HG02870 (cell line): ENCODE results near the gene BRD3.

Experiments used
- ATAC-seq: cut with Tn5 transposase; IDR thresholded peaks from one replicate; pipeline ENCODE4 v1.9.1; 2021; ENCODE audit warnings: mild to moderate bottlenecking, moderate library complexity; ENCODE audit not compliant: unreplicated experiment

Gene BRD3

DNA sequence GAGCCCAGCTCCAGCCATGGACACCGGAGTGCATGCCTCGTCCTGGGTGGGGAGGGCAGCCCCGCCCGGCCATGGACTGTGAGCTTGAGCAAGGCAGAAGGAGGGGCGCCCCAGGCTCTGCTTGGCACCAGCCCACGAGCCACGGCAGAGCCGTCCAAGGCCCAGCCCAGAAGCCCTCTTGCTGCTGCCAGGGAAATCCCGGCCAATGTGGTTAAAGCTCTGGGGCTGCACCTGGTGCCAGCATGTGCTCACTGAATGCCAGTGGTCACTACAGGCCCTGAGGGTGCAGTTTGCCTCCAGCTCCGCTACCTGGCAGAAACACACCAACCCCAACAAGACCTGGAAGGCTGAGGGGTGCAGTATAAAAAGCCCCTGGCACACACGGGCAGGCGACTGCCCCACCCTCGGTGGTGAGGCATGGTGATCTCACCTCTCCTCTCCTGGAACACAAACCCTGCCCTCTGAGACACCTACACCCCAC lies 11.8 kb downstream of the BRD3 start:
- no peak for ATAC-seq

DNA sequence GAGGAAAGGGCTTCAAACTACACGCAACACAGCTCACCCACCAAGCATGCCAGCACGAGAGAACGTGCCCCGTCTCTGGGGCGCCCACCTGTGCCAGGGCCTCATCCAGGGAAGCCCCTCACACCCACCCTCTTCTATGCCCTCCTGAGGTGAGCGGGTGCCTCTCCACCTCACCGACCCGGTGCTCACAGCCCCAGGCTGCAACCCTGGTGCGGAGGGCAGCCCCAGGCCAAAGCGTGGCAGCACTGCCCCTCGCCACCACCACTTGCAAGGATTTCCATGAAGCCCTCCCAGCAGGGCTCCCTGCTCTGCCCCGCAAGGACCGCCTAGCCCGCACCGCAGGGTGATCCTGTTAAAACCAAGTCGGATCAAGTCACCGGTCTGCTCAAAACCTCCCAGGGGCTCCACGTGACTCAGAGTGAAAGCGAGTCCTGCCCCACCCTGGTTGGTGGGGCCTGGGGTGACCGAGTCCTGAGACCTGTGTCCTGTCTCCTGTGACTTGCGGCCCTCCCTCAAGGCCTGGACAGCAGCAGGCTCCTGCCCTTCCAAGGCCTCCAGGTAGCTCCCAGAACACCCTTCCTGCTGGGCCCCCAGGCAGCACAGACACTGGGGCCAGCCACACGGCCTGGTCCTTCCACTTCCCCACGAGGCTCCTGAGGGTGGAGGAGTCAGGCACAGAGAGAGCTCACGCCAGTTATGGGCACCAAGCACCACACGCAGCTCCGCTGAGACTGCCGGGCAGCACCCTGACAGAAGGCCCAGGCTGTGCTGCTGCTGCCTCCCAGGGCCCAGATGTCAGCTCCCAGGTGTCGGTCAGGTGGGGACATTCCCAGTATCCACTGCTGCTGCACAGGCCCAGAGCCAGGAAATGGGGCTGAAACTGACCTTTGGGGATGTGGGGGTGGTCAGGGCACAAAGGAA lies 12.7 kb downstream of the BRD3 start:
- no peak for ATAC-seq

DNA sequence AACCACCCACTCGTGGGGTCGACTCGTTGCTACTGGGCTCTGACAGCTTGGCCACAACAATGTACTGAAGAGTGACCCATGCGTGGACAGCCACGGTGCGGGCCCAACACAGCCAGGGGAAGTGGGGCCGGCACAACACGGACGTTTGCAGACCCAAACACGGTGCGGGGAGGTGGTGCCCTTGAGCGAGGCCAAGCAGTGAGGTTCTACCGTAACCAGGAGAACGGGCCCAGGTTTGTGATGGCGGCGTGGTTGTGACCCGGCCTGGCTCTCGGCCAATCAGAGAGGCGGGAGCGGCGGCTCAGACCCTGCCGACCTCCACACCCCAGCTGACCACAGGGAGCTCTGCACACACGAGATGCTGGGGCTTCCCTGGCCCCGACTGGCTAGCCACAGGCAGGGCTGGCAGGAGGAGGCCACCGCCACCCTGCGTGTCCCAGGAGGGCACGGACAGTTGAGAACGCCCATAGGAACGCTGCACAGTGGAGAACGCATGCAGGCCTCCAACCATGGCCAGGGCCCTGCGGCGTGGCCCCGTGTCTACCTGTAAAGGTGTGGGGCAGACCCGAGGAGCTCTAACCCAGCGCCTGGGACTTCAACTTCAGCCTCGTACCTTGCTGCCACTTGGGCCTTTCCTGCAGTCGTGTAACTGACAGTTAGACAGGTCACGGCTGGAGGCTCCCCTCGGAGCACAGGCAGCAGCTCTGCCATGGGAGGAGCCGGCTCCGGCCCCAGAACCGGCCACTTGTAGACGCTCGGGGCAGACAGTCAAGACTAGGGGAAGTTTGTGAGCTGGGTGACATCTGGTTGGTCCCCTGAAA lies 13.7 kb downstream of the BRD3 start:
- no peak for ATAC-seq

DNA sequence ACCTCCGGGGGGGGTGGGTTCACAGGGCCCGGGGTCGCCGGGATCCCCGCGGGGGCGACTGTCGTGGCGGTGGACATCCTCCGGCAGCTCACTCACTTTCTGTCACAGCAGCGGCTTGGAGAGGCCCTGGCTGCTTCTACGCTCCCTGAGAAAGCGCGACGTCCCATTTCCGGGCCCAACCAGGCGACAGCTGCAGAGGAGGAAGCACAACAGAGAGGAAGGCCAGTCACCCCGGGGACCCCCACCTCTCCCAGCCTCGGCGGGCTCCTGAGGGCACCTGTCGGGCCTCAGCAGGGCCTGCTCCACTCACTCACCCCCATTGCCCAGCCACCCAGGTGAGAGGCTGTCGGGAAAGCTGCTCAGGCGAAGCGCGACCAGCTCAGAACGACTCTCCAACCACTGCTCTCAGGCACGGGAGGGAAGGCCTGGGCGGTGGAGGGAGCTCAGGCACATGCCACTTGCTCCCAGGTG lies 14.4 kb downstream of the BRD3 start:
- ATAC-seq, result no peak

DNA sequence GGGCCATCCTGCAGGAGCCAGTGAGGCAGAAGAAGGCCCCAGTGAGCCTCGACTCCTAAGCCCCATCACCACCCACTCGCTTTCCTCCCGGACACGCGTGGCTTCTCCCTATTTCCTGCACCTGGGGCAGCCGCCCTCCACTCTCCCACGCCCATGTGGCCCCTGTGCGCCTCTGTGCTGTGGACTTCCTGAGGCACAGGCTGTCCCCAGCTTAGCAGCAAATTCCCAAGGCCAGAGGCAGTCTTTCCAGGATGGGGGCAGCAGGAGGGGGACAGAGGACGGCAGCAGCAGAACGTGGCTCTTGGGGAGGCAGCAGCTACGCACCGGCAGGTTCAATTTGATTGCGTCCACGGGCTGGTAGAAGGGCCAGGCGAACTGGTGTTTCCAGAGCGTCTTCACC lies 14.9 kb downstream of the BRD3 start:
- no peak for ATAC-seq

DNA sequence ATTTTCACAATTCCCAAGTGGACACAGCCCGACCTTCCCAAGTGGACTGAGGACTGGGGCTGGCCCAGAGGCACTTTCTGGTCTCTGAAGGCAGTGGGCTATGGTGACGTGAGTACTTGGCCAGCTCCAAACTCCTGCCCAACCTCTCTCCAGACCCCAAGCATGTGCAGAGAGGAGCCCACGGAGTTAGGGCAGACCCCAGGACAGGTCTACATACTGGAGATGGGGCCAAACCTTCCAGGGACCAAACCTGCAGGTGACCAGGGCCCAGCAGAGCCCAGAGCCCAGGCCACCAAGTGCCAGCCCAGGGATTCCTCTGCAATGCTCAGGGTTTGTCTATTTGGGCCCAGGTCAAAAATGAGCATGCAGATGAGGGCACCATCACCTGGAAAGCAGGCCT lies 15.3 kb downstream of the BRD3 start:
- no peak for ATAC-seq

DNA sequence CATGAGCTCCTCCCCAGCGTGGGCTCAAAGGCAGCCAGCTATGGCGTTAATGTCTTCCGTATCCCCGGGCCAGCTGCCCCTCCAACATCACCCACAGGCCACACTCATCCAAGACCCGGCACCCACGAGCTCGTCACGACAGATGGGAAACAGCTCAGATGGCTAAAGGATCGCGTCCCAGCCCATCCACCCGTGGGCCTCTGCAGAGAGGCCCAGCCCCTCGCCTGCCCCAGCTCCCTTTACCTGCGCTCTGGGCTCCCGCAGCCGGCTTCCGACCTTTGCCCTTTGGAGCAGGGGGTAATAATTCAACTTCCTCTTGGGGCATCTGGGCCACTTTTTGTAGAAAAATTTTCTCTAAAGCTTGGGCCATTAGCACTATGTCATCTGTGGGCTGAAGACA lies 16.5 kb downstream of the BRD3 start:
- no peak for ATAC-seq

DNA sequence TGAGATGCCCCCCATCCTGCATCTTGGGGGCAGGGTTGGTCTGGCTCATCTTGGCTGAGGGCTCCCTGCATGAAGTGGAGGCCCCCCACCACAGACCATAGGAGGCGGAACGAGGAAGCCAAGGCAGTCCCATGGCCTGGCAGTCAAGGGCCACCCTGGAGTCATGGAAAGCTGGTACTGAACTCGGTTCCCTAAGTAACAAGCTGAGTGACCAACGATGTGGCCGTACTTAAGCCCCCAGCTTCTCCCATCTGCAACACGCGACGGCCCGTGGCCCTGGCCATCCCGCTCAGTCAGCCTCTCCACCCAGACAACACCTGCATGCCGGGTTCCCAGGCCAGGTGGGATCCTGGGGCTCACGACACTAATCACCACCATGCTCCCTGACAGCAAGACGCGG lies 17.1 kb downstream of the BRD3 start:
- ATAC-seq, result no peak

DNA sequence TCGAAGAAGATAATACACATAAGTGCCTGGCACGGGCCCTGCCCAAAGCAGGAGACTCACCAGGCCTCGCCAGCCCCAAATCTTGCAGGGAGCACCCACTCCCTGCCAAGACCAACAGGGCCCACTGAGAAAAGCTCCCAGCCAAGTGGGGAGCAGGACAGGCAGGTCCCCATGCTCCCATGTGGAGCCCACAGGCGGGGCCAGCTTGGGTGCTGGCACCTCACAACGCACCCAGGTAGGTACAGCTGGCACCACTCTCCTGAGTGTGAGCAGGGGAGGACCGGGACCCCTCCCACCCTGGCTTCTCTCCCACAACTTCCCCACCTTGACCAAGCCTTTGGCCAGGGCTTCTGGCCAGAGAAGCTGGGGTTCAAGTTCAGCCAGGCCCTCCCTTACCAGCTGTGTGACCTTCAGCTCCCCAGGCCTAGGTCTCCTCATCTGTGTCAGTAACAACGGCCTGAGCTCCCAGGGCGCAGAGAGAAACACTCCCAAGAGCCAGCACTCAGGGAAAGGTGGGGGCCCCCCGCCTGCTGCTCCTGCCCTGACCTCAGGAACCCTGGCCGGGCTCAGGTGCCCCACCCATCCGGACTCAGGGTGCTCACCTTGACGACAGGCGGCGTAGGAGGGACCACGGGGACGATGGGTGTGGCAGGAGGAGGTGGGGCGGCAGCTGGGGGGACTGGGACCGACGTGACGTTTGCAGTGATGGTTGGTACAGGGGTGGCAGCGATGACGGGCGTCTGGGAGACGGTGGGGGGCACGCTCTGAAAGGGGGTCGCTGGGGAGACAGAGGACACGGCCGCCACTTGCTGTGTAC lies 17.8 kb downstream of the BRD3 start:
- no peak for ATAC-seq

DNA sequence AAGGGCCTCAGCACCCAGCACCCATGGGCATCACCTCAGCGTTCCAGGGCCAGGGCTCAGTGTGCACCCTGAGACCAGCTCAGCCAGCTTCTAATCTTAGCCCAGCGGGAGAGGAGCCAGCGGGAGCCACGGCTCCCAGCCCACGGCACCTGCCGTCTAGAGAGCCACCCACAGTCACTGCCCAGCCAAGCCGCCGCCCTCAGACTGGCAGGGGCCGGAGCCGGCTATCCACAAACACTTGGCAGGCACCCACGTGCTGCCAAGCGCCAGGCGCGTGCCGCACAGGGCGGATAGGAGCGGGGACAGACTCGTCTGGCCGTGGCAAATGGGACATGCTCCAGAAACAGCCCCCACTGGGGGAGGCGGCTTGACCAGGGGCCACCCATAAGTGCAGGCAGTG lies 18.6 kb downstream of the BRD3 start:
- no peak for ATAC-seq

DNA sequence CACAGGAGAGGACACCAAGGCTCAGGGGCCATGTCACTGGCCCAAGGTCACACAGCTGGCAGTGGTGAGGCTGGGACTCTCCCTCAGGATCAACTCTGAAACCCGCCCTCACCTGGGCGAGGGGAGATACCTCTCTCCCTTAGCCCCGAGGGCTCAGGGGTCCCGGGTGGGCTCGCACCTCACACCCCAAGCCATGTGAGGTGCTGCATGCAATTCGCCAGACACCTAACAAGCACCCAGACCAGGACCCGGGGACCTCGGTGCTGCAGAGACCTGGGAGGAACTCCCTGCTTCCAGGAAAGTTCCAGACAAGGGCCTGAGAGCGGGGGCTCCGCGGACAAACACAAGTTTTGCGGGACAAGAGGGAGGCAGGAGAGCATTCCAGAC lies 19.3 kb downstream of the BRD3 start:
- no peak for ATAC-seq

DNA sequence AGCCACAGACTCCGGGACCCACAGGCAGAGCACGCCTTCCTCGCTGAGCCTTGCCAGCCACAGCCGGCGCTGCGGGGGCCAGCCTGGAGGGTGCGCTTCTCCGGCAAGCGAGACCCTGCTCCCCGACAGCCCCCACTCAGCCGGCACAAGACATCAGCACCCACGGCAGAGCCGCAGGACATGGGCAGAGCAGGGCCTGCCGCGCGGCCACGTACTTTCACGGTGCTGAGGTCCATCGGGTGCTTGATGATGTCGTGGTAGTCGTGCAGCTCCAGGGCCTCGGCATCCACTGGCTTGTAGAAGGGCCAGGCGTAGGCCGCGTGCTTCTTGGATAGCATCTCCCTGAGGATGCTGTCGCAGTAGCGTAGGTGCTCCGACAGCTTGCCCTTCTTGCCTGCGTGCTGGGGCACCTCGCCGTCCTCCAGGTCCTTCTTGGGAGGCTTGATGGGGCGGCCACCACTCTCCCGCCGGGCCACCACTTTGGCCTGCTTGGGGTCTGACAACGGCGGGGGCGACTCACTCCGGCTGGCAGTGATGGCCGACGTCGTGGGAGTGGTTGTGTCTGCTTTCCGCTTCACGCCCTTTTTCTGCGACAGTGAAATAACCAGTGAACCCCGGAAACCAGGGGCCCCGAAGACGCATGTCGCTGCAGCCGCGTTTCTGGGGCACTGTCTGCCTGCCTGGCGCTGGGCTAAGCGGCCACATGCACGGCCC lies 19.8 kb downstream of the BRD3 start:
- no peak for ATAC-seq

DNA sequence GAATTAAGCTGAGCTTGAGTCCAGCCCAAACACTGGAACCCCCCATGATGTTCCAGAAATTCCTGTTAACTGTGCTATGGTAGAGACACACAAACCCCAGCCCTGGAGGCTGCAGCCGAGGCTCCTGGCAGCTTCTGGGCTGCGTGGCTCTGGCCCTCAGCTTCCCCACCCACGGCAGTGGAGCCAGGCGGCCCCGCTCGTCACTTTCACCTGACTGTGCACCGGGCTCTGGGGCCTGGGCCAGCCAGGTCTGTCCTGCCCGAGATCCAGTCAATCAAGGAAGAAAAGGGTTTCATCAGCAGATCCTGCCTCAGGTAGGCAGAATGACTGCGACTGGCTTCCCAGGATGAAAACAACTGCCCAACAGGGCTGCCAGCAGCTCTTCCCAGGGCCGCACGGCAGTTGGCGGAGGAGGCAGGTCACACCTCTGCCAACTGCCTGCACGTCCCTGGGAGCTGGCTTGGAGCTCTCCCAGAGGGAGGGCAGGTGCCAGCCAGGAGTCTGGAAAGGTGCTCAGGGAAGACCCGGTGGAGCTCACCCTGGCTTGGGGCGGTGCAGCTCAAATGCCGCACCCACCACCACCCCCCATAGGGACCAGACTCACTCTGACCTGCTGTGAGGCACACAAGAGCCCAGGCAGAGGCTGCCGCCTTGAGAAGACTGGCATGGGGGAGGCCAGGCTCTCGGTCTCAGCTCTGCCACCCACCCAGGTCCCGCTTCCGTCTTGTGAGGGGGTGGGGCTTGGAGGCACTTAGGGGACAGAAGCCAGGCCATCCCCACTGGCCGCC lies 20.7 kb downstream of the BRD3 start:
- ATAC-seq, result no peak

DNA sequence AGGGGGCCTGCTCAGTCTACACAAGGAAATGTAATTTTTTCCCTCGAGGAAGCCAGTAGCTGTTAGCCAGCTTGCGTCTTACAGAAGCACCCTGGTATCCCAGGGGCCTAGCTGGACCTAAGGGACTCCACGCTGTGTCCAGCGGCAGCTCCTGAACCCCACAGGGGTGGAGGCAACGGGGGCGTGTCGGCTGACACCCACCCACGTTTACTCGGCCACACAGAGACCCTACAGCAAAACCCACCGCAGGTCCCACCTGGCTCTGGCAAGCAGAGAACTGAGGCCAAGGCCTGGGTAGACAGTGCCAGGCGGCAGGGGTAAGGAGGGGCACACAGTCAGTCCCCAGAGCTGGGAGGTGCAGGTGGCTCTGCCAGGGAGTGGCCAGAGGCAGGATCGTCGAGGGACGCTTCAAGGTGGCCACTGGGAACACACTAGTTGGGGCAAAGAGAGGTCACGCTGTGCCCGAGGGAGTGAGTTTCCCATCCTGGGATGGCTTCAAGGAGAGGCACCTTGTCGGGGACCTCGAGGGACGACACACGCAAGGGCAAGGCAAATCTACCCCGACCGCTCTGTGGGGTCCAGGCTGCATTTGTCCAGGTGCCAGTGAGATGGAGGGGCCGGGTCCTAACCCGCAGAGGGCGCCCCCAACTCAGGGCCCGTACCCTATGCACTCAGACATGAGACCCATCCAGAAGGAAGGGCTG lies 21.8 kb downstream of the BRD3 start:
- ATAC-seq, result no peak

DNA sequence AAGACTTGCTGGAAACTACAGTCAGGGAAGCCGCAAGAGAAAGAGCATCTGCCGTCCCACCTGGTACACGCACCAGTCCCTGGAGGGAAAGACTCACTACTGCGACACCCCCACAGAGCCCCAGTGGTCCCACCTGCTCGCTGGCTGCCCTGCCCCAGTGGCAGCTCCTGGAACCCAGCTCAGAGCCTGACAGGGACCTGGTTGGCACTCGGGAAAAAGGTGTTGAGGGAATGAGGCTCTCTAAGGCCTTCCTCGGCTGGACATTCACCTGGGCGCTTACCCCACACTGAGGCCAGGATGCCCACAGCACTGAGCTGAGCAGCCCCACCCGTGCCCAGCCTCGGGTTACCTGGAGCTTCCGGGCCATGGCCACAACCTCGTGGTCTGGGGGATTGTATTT lies 22.9 kb downstream of the BRD3 start:
- no peak for ATAC-seq

DNA sequence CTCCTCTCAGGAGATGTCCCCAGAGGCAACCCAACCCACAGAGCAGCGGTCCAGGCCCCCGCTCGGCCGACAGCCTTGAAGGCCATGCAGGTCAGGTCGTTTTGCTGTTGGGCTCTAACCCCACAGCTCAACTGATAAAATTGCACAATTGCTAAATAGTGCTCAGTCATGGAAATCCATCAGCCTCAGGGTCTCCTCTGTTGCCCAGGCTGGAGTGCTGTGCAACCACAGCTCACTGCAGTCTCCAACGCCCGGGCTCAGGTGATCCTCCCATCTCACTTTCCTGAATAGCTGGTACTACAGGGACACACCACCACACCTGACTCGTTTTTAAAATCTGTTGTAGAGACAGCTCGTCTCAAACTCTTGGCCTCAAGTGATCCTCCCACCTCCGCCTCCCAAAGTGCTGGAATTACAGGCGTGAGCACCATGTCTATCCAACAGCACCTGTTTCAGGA lies 24.3 kb downstream of the BRD3 start:
- no peak for ATAC-seq

DNA sequence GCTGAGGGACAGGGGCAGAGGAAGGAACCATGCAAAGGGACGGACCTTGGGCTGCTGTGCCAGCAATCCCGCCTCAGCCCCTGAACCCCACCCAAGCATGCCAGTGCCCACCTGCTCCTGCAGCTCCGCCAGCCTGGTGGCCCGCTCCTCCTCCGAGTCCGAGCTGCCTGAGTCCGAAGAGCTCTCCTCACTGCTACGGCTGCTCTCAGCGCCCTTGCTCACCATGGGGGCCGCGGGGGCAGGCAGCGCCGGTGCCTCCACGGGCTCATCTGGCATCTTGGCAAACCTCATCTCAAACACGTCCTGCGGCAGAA lies 26.2 kb downstream of the BRD3 start:
- no peak for ATAC-seq

DNA sequence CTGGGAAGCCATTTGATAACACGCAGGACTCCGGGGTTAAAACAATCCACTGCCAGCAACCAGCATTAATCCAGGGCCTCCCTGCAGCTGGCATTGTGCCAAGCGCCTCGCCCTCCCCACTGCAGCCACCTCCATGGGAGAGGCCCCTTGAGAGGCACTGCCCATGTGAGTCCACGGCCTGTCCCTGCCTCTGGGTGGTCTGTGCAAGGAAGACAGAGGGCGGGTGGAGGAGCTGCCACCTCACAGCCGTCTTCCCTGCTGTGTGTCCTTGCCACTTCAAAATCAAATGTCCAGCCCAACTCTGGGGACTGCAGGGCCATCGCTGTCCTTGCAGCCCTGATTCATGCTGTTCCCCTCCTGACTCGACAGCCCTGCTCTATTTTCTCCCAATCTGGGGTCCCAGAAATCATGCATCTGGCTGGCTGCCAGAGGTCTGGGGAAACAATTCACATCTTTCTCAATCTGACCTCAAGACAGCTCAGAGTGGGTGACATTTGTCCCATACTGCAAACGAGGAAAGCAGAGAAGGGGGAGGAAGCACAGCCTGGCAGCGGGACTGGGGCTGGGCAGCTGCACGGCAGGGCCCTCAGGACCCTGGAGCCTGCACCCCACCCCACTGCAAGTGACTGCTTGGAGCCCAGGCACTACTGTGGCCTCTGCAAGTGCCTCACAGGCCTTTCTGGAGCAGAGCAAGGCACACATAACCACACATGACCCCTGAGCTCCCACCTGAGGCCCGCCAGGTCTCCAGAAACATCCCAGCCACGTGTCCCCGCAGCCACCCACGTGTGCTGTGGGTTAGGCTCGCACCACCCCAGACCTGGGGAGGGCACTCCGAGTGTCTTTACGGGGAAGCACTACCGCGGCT lies 26.8 kb downstream of the BRD3 start:
- no peak for ATAC-seq
